Stomach (tissue), 4 donors: ENCODE data around the gene CBX4.

Experiments
- CTCF ChIP-seq, 7 experiments: fragments of 450-650 bp in 4 of 7; fragments of 200-600 bp in 3 of 7; sonication (generic) in 3 of 7; IDR thresholded peaks; one replicate each; pipeline ENCODE4 v1.5.1; 2016 to 2019; ENCODE audit warnings: antibody characterized with exemption in 7 of 7, control low read depth in 2 of 7, mild to moderate bottlenecking in 1 of 7
- POLR2A ChIP-seq, 4 donors: fragments of 450-650 bp; IDR thresholded peaks; one replicate each; pipeline ENCODE4 v1.6.1; 2016; ENCODE audit warnings: antibody characterized with exemption in 4 of 4, control low read depth in 2 of 4, mild to moderate bottlenecking in 1 of 4, moderate library complexity in 1 of 4
- POLR2AphosphoS5 ChIP-seq, 3 donors: sonication (generic); formaldehyde crosslinking; IDR thresholded peaks; one replicate each; pipeline ENCODE4 v1.6.1; 2016; ENCODE audit warnings: antibody characterized with exemption in 3 of 3

GRCh38 chr17:79825580-79825921 lies 13.7 kb downstream of the CBX4 start:
- TF ChIP-seq POLR2AphosphoS5 (IDR thresholded peaks at IDR 0.05) (no peak), POLR2A (IDR thresholded peaks at IDR 0.05) (no peak), CTCF (IDR thresholded peaks at IDR 0.05) (no peak)
